Astrocyte of the cerebellum (primary cell): ENCODE measurements around the gene KLF7.

Experiments used
- DNase-seq: peaks from one replicate; pipeline ENCODE4 v3.0.0-alpha.2; 2011; ENCODE audit warnings: low read depth
- H3K4me3 ChIP-seq: 2 replicates; pipeline ENCODE4 v1.5.1; 2011; ENCODE audit warnings: mild to moderate bottlenecking, low read depth, low read length, moderate library complexity
- CTCF ChIP-seq: IDR thresholded peaks from 2 replicates; pipeline ENCODE4 v1.5.1; 2012; ENCODE audit warnings: low read length, low read depth, moderate library complexity, mild to moderate bottlenecking; ENCODE audit errors: missing control alignments
- in situ Hi-C: cut with HindIII; loops from 2 replicates; pipeline ENCODE4 v1.10.0; 2017; ENCODE audit warnings: low sequenced_read_pairs

KLF7 gene

GRCh38 chr2:207087046-207087902, 78.5 kb downstream of the KLF7 start:
- TF ChIP-seq CTCF, result no peak
- in situ Hi-C loops, result no loop called here
- no peak for DNase-seq

GRCh38 chr2:207086136-207086535, 79.6 kb downstream of the KLF7 start:
- no peak overlapping the region for H3K4me3 ChIP-seq
- TF ChIP-seq CTCF, result no peak
- DNase-seq, result no peak
- in situ Hi-C loops, result no loop called here

More at GRCh38 chr2:207087046-207087902, 78.5 kb downstream of the KLF7 start:
- H3K4me3 ChIP-seq, result no peak overlapping the region

- no peak for DNase-seq
- no peak for TF ChIP-seq CTCF
- in situ Hi-C loops, result no loop called here
- no peak overlapping the region for H3K4me3 ChIP-seq
Measured at GRCh38 chr2:207085110-207085509, 80.6 kb downstream of the KLF7 start.

- TF ChIP-seq CTCF, result no peak
- no peak for DNase-seq
- no peak overlapping the region for H3K4me3 ChIP-seq
- in situ Hi-C loops, result no loop called here
Measured at GRCh38 chr2:207083361-207084110, 82.2 kb downstream of the KLF7 start.

- no peak for TF ChIP-seq CTCF
Measured at GRCh38 chr2:207082619-207083018, 83.1 kb downstream of the KLF7 start.

GRCh38 chr2:207078186-207078798, 87.5 kb downstream of the KLF7 start:
- no peak overlapping the region for H3K4me3 ChIP-seq
- no peak for DNase-seq
- in situ Hi-C loops, result no loop called here
- no peak for TF ChIP-seq CTCF

More at GRCh38 chr2:207082619-207083018, 83.1 kb downstream of the KLF7 start:
- no peak overlapping the region for H3K4me3 ChIP-seq
- in situ Hi-C loops, result no loop called here
- DNase-seq, result no peak
